GM12873 (cell line): Measurements from ENCODE around the gene SMAP1.

Experiments used
- TF ChIP-seq, protein P1 (sequence below): IDR thresholded peaks from 2 replicates; pipeline ENCODE4 v1.5.1; 2012; ENCODE audit warnings: low read depth, mild to moderate bottlenecking, moderate library complexity, low read length, control low read depth; ENCODE audit not compliant: insufficient read depth; ENCODE audit errors: missing control alignments

SMAP1 gene

GRCh38 chr6:70860045-70860444 lies 192.4 kb downstream of the SMAP1 start:
- TF ChIP-seq, protein P1, sequence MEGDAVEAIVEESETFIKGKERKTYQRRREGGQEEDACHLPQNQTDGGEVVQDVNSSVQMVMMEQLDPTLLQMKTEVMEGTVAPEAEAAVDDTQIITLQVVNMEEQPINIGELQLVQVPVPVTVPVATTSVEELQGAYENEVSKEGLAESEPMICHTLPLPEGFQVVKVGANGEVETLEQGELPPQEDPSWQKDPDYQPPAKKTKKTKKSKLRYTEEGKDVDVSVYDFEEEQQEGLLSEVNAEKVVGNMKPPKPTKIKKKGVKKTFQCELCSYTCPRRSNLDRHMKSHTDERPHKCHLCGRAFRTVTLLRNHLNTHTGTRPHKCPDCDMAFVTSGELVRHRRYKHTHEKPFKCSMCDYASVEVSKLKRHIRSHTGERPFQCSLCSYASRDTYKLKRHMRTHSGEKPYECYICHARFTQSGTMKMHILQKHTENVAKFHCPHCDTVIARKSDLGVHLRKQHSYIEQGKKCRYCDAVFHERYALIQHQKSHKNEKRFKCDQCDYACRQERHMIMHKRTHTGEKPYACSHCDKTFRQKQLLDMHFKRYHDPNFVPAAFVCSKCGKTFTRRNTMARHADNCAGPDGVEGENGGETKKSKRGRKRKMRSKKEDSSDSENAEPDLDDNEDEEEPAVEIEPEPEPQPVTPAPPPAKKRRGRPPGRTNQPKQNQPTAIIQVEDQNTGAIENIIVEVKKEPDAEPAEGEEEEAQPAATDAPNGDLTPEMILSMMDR = no peak

DNA sequence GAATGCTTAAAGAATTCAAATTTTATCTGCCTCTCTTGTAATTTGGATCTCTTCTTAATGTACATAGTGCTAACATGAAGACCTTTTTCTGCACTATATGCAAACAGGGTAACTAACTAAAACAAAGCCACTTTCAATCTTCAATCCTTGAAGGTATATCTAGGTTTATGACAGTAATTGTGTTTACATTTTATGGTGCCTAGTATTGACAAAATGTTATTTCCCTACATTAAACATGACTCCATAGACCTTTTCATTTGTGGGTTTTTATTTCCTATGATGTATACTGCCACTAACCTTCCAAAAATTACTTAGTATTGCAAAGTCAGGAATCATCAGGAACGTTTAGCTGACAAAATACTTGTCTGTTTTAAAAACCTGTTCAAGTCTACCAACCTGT lies 193.2 kb downstream of the SMAP1 start:
- TF ChIP-seq, protein P1 = no peak

DNA sequence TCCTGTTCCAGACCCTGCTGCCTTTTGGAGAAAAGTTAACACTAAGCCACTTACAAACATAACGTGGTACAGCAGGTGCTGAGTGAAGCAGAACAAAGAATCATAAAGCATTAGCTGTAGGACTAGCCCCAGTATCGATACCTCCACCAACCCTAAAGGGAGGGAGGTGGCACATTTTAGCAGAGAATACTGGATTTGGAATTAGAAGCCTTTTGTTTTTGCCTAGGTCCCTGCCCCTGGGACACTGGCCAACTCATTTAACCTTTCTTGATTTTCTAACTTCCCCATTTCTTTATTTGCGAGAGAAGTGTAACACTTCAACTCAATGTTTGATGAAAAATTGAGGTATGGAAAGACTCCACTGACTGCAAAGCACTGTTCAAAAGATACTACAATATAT lies 195.7 kb downstream of the SMAP1 start:
- TF ChIP-seq, protein P1 = no peak

DNA sequence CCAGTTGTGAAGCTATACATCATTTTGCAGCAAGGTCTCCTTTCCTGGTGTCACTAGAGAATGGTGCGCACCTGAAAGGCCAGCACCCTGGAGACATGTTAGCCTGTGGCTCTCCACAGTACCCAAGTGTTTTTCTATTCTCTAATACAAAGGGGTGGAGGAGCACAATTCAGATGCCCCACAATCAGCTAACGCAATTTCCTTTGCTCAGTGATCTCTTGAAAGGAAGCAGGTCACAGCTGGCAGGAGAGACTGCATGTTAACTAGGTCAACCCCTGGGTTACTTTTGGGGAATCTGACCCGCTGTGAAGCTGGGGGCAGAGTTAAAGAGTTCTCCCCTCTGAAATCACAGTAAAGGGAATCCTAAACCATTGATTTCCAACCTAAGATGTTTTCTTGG lies 196.7 kb downstream of the SMAP1 start:
- TF ChIP-seq, protein P1 = no peak

GRCh38 chr6:70872469-70872868 lies 204.8 kb downstream of the SMAP1 start:
- TF ChIP-seq, protein P1 = no peak

- TF ChIP-seq, protein P1 = no peak
Measured at GRCh38 chr6:70874181-70874913, 206.7 kb downstream of the SMAP1 start.

GRCh38 chr6:70879496-70879895 lies 211.8 kb downstream of the SMAP1 start:
- TF ChIP-seq, protein P1 = no peak
